HepG2 (cell line): ENCODE measurements around the gene PPP4C. TPM values are rescaled to one million over a fixed set of nuclear protein-coding genes. Genes with fewer than 3 reads are reported as not detected.

Experiments used
- KDM4B ChIP-seq: sonication (generic); formaldehyde crosslinking; IDR thresholded peaks from 2 replicates; pipeline ENCODE4 v1.4.0; 2020; ENCODE audit warnings: missing genetic modification reagents
- MXD4 ChIP-seq: IDR thresholded peaks from 2 replicates; pipeline ENCODE4 v1.6.1; 2016; ENCODE audit warnings: mild to moderate bottlenecking, missing biosample characterization, missing genetic modification reagents
- RFX5 ChIP-seq: IDR thresholded peaks from 2 replicates; pipeline ENCODE4 v1.6.1; 2011; ENCODE audit warnings: low read depth, low read length, improper control_type of control experiment
- SALL1 ChIP-seq: sonication (generic); formaldehyde crosslinking; IDR thresholded peaks from 2 replicates; pipeline ENCODE4 v1.8.0; 2022; ENCODE audit warnings: mild to moderate bottlenecking, missing genetic modification reagents
- SETDB1 ChIP-seq: sonication (generic); formaldehyde crosslinking; IDR thresholded peaks from 2 replicates; pipeline ENCODE4 v1.5.1; 2020; ENCODE audit warnings: missing genetic modification reagents, mild to moderate bottlenecking, borderline replicate concordance
- ZNF264 ChIP-seq: sonication (generic); formaldehyde crosslinking; IDR thresholded peaks from 2 replicates; pipeline ENCODE4 v1.4.0; 2020; ENCODE audit warnings: missing genetic modification reagents
- ZNF382 ChIP-seq: sonication (generic); formaldehyde crosslinking; IDR thresholded peaks from 2 replicates; pipeline ENCODE4 v1.5.0; 2020; ENCODE audit warnings: missing genetic modification reagents, mild to moderate bottlenecking, borderline replicate concordance
- ZNF547 ChIP-seq: sonication (generic); formaldehyde crosslinking; IDR thresholded peaks from 2 replicates; pipeline ENCODE4 v1.5.1; 2020; ENCODE audit warnings: mild to moderate bottlenecking, missing genetic modification reagents
- ZNF605 ChIP-seq: sonication (generic); formaldehyde crosslinking; IDR thresholded peaks from 2 replicates; pipeline ENCODE4 v1.8.0; 2022; ENCODE audit warnings: mild to moderate bottlenecking, missing genetic modification reagents
- polyA plus RNA-seq, 8 experiments: library from polyadenylated mRNA; depleted of rRNA in 3 of 8; stranded (reverse) in 7 of 8; unstranded in 1 of 8; fragments of >200 nt; fragmentation: Illumina TruSeq in 4 of 8; extraction: Trizol in 4 of 8; gene quantifications; 2 replicates each; pipeline versions ENCODE4 v1.2.1 to v1.2.3, GENCODE V29; 2011 to 2016; ENCODE audit warnings: low read depth in 4 of 8, missing spikeins in 1 of 8, mixed read lengths in 1 of 8; ENCODE audit not compliant: insufficient read depth in 1 of 8
- total RNA-seq, 5 experiments: library from RNA; depleted of rRNA; stranded (reverse); fragments of >200 nt; fragmentation: Illumina TruSeq; extraction: Trizol; gene quantifications; 2 replicates each; pipeline ENCODE4 v1.2.3, GENCODE V29; 2016; ENCODE audit warnings: low read depth in 1 of 5
- TF ChIP-seq, protein P1 (sequence below): sonication (generic); formaldehyde crosslinking; IDR thresholded peaks from 2 replicates; pipeline ENCODE4 v1.4.0; 2020; ENCODE audit warnings: missing genetic modification reagents
- TF ChIP-seq, protein P2 (sequence below): IDR thresholded peaks from 2 replicates; pipeline ENCODE4 v1.6.1; 2016; ENCODE audit warnings: missing genetic modification reagents, missing compliant biosample characterization
- TF ChIP-seq, protein P3 (sequence below): IDR thresholded peaks from 2 replicates; pipeline ENCODE4 v1.6.1; 2016; ENCODE audit warnings: mild to moderate bottlenecking, missing biosample characterization, missing genetic modification reagents
- TF ChIP-seq, protein P4 (sequence below): sonication (generic); formaldehyde crosslinking; IDR thresholded peaks from 2 replicates; pipeline ENCODE4; 2020; ENCODE audit warnings: missing genetic modification reagents, mild to moderate bottlenecking, borderline replicate concordance
- TF ChIP-seq, protein P5 (sequence below): IDR thresholded peaks from 2 replicates; pipeline ENCODE4 v1.6.1; 2016; ENCODE audit warnings: low read depth
- TF ChIP-seq, protein P6 (sequence below), 2 experiments: sonication (generic) in 1 of 2; formaldehyde crosslinking in 1 of 2; IDR thresholded peaks; 2 replicates each; pipeline versions ENCODE4 v1.5.1 to v1.6.1; 2011 to 2020; ENCODE audit warnings: borderline replicate concordance in 1 of 2, low read depth in 1 of 2, low read length in 1 of 2, mild to moderate bottlenecking in 1 of 2, missing genetic modification reagents in 1 of 2, moderate library complexity in 1 of 2

Gene PPP4C
- total and polyA plus RNA-seq, 2 of the 13 experiments (the other 11 are each of a cell fraction or from before 2014, with no cell fraction given): 176 to 220 TPM

DNA sequence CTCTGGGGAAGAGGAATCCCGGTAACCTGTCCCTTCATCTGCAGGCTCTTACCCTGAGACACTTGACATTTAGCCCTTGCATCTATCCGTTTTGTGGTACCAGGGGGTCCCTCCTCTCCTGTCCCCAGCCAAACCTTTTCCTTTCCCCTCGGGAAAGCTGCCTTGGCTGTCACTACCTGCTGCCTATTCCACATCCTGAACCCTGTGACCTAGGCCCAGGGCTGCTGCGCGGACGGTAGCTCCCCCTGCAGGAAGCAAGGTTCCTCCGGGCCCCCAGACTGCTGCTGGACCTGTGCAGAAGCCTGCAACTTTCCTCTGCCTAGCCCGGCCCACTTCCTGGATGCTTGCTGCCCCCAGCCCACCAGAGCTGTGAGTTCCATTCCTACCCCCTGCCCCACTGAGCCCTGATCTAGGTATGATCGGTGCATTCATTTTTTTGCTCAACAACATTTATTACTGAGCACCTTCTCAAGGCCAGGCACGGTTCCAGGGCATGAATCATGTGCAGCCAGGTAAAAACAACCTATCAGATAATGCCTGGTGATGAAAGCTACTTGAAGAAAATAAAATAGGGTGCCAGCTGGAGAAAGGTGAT lies 20.7 kb upstream of the PPP4C start (continued):
- TF ChIP-seq, protein P1, sequence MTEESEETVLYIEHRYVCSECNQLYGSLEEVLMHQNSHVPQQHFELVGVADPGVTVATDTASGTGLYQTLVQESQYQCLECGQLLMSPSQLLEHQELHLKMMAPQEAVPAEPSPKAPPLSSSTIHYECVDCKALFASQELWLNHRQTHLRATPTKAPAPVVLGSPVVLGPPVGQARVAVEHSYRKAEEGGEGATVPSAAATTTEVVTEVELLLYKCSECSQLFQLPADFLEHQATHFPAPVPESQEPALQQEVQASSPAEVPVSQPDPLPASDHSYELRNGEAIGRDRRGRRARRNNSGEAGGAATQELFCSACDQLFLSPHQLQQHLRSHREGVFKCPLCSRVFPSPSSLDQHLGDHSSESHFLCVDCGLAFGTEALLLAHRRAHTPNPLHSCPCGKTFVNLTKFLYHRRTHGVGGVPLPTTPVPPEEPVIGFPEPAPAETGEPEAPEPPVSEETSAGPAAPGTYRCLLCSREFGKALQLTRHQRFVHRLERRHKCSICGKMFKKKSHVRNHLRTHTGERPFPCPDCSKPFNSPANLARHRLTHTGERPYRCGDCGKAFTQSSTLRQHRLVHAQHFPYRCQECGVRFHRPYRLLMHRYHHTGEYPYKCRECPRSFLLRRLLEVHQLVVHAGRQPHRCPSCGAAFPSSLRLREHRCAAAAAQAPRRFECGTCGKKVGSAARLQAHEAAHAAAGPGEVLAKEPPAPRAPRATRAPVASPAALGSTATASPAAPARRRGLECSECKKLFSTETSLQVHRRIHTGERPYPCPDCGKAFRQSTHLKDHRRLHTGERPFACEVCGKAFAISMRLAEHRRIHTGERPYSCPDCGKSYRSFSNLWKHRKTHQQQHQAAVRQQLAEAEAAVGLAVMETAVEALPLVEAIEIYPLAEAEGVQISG (CRISPR knock-in tag): peak; percentile 72
- TF ChIP-seq KDM4B (CRISPR knock-in tag) (0 out of 2 replicates have a peak, but pooled peaks have one; percentile 61), SETDB1 (CRISPR knock-in tag) (no peak), MXD4 (CRISPR knock-in tag) (0 out of 2 replicates have a peak, but pooled peaks have one; percentile 31), ZNF547 (CRISPR knock-in tag) (0 out of 2 replicates have a peak, but pooled peaks have one; percentile 40), SALL1 (CRISPR knock-in tag) (peak; percentile 49; the same call in 1 of the 2 replicates), ZNF605 (CRISPR knock-in tag) (0 out of 2 replicates have a peak, but pooled peaks have one; percentile 25), ZNF264 (CRISPR knock-in tag) (no peak), RFX5 (peak; percentile 53; the same call in 1 of the 2 replicates), ZNF382 (CRISPR knock-in tag) (no peak)
- TF ChIP-seq, protein P2, sequence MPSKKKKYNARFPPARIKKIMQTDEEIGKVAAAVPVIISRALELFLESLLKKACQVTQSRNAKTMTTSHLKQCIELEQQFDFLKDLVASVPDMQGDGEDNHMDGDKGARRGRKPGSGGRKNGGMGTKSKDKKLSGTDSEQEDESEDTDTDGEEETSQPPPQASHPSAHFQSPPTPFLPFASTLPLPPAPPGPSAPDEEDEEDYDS (CRISPR knock-in tag): no peak; the same call in 1 of the 2 replicates
- TF ChIP-seq, protein P3, sequence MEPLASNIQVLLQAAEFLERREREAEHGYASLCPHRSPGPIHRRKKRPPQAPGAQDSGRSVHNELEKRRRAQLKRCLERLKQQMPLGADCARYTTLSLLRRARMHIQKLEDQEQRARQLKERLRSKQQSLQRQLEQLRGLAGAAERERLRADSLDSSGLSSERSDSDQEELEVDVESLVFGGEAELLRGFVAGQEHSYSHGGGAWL (CRISPR knock-in tag): 0 out of 2 replicates have a peak, but pooled peaks have one; percentile 24
- TF ChIP-seq, protein P4, sequence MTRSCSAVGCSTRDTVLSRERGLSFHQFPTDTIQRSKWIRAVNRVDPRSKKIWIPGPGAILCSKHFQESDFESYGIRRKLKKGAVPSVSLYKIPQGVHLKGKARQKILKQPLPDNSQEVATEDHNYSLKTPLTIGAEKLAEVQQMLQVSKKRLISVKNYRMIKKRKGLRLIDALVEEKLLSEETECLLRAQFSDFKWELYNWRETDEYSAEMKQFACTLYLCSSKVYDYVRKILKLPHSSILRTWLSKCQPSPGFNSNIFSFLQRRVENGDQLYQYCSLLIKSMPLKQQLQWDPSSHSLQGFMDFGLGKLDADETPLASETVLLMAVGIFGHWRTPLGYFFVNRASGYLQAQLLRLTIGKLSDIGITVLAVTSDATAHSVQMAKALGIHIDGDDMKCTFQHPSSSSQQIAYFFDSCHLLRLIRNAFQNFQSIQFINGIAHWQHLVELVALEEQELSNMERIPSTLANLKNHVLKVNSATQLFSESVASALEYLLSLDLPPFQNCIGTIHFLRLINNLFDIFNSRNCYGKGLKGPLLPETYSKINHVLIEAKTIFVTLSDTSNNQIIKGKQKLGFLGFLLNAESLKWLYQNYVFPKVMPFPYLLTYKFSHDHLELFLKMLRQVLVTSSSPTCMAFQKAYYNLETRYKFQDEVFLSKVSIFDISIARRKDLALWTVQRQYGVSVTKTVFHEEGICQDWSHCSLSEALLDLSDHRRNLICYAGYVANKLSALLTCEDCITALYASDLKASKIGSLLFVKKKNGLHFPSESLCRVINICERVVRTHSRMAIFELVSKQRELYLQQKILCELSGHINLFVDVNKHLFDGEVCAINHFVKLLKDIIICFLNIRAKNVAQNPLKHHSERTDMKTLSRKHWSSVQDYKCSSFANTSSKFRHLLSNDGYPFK (CRISPR knock-in tag): peak; percentile 63; the same call in 1 of the 2 replicates
- TF ChIP-seq, protein P5, sequence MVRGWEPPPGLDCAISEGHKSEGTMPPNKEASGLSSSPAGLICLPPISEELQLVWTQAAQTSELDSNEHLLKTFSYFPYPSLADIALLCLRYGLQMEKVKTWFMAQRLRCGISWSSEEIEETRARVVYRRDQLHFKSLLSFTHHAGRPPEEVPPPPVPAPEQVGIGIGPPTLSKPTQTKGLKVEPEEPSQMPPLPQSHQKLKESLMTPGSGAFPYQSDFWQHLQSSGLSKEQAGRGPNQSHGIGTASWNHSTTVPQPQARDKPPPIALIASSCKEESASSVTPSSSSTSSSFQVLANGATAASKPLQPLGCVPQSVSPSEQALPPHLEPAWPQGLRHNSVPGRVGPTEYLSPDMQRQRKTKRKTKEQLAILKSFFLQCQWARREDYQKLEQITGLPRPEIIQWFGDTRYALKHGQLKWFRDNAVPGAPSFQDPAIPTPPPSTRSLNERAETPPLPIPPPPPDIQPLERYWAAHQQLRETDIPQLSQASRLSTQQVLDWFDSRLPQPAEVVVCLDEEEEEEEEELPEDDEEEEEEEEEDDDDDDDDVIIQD (CRISPR knock-in tag): 0 out of 2 replicates have a peak, but pooled peaks have one; percentile 18
- TF ChIP-seq, protein P6, sequence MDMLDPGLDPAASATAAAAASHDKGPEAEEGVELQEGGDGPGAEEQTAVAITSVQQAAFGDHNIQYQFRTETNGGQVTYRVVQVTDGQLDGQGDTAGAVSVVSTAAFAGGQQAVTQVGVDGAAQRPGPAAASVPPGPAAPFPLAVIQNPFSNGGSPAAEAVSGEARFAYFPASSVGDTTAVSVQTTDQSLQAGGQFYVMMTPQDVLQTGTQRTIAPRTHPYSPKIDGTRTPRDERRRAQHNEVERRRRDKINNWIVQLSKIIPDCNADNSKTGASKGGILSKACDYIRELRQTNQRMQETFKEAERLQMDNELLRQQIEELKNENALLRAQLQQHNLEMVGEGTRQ (IDR thresholded peaks at IDR 0.05; ENCODE audit: low read depth, low read length): no peak
- TF ChIP-seq, protein P6 (CRISPR knock-in tag; IDR thresholded peaks at IDR 0.05; ENCODE audit: borderline replicate concordance): no peak
